Neural cell (in vitro differentiated cells): ENCODE measurements around the gene EHMT1. TPM values are rescaled to one million over a fixed set of nuclear protein-coding genes. Genes with fewer than 3 reads are reported as not detected.

Source experiments
- H2AFZ ChIP-seq: fragments of 200-600, 300-800 bp; sonication (generic), shearing (Covaris generic); 2 replicates; pipeline ENCODE4 v1.6.0; 2014; ENCODE audit warnings: low read depth, mild to moderate bottlenecking, antibody characterized with exemption, low read length, moderate library complexity
- H3F3A ChIP-seq: fragments of 200-600 bp; shearing (Covaris generic); 2 replicates; pipeline ENCODE4 v1.6.1; 2016; ENCODE audit warnings: mild to moderate bottlenecking, moderate library complexity, mixed read lengths, antibody characterized with exemption, low read length; ENCODE audit not compliant: insufficient read depth, poor library complexity, severe bottlenecking
- H3K27ac ChIP-seq: fragments of 200-600, 300-800 bp; sonication (generic), shearing (Covaris generic); 2 replicates; pipeline ENCODE4 v1.5.1; 2014; ENCODE audit warnings: mild to moderate bottlenecking, low read length, moderate library complexity
- H3K27me3 ChIP-seq: fragments of 300-800, 200-600 bp; sonication (generic), shearing (Covaris generic); 2 replicates; pipeline ENCODE4 v1.6.0; 2014; ENCODE audit warnings: mild to moderate bottlenecking, low read depth, low read length, moderate library complexity; ENCODE audit not compliant: insufficient read depth
- H3K36me3 ChIP-seq: fragments of 300-800, 200-600 bp; sonication (generic), shearing (Covaris generic); 2 replicates; pipeline ENCODE4 v1.5.1; 2014; ENCODE audit warnings: mild to moderate bottlenecking, antibody characterized with exemption, low read length, moderate library complexity; ENCODE audit not compliant: insufficient read depth
- H3K4me2 ChIP-seq: fragments of 300-800, 200-600 bp; sonication (generic), shearing (Covaris generic); 2 replicates; pipeline ENCODE4 v1.6.0; 2014; ENCODE audit warnings: mild to moderate bottlenecking, low read length
- H3K4me3 ChIP-seq: fragments of 300-800, 200-600 bp; sonication (generic), shearing (Covaris generic); 2 replicates; pipeline ENCODE4 v1.5.1; 2014; ENCODE audit warnings: mild to moderate bottlenecking, low read length, moderate library complexity
- H3K79me2 ChIP-seq: fragments of 200-600 bp; shearing (Covaris generic); replicated peaks from 2 replicates; pipeline ENCODE4 v1.6.0; 2014; ENCODE audit warnings: mild to moderate bottlenecking, low read length, moderate library complexity; ENCODE audit not compliant: insufficient read depth
- H3K9ac ChIP-seq: fragments of 300-800, 200-600 bp; sonication (generic), shearing (Covaris generic); 2 replicates; pipeline ENCODE4 v1.6.1; 2016; ENCODE audit warnings: mild to moderate bottlenecking, low read length, mixed read lengths
- H3K9me2 ChIP-seq: fragments of 200-600 bp; shearing (Covaris generic); 2 replicates; pipeline ENCODE4 v1.6.1; 2016; ENCODE audit warnings: mild to moderate bottlenecking, low read length, mixed read lengths; ENCODE audit not compliant: insufficient read depth
- H3K9me3 ChIP-seq: fragments of 200-600, 300-800 bp; sonication (generic), shearing (Covaris generic); 2 replicates; pipeline ENCODE4 v1.6.1; 2016; ENCODE audit warnings: mild to moderate bottlenecking, mixed run types, low read length, moderate library complexity, mixed read lengths
- H4K20me1 ChIP-seq: fragments of 200-600 bp; shearing (Covaris generic); 2 replicates; pipeline ENCODE4 v1.6.1; 2016; ENCODE audit warnings: mild to moderate bottlenecking, mixed run types; ENCODE audit not compliant: insufficient read depth
- CTCF ChIP-seq: fragments of 450-650 bp; IDR thresholded peaks from 2 replicates; pipeline ENCODE4 v1.5.1; 2014; ENCODE audit warnings: antibody characterized with exemption, mild to moderate bottlenecking, moderate library complexity; ENCODE audit not compliant: poor library complexity, severe bottlenecking
- EP300 ChIP-seq: fragments of 450-650 bp; conservative IDR thresholded peaks from 2 replicates; pipeline ENCODE4 v1.6.1; 2014; ENCODE audit warnings: antibody characterized with exemption, mild to moderate bottlenecking, moderate library complexity; ENCODE audit not compliant: poor library complexity, severe bottlenecking
- EZH2 ChIP-seq: fragments of 200-600, 300-800 bp; shearing (Covaris generic), sonication (generic); IDR thresholded peaks from 2 replicates; pipeline ENCODE4 v1.6.1; 2014; ENCODE audit warnings: antibody characterized with exemption, low read length, borderline replicate concordance, mild to moderate bottlenecking; ENCODE audit not compliant: insufficient read depth, poor library complexity, severe bottlenecking
- MXI1 ChIP-seq: fragments of 450-650 bp; conservative IDR thresholded peaks from 2 replicates; pipeline ENCODE4 v1.6.1; 2014; ENCODE audit warnings: antibody characterized with exemption, mild to moderate bottlenecking; ENCODE audit not compliant: poor library complexity, severe bottlenecking
- POLR2AphosphoS5 ChIP-seq: IDR thresholded peaks from 2 replicates; pipeline ENCODE4 v1.6.1; 2012
- RAD21 ChIP-seq: fragments of 450-650 bp; conservative IDR thresholded peaks from 2 replicates; pipeline ENCODE4 v1.6.1; 2014; ENCODE audit warnings: antibody characterized with exemption, mild to moderate bottlenecking, moderate library complexity
- REST ChIP-seq: IDR thresholded peaks from 2 replicates; pipeline ENCODE4 v1.6.1; 2012; ENCODE audit warnings: borderline replicate concordance
- SMC3 ChIP-seq: fragments of 450-650 bp; conservative IDR thresholded peaks from 2 replicates; pipeline ENCODE4 v1.6.1; 2014; ENCODE audit warnings: antibody characterized with exemption, mild to moderate bottlenecking, moderate library complexity; ENCODE audit not compliant: poor library complexity
- TAF1 ChIP-seq: IDR thresholded peaks from 2 replicates; pipeline ENCODE4 v1.6.1; 2012; ENCODE audit warnings: low read depth
- polyA plus RNA-seq: library from polyadenylated mRNA; depleted of rRNA; stranded (reverse); fragments of >200 nt; gene quantifications from 2 replicates; pipeline ENCODE4 v1.2.3, GENCODE V29; 2014

The EHMT1 gene
- polyA plus RNA-seq, 1 donor from 2014 or later: 53.0 TPM

GRCh38 chr9:137748741-137749140 is 129.9 kb downstream of the EHMT1 start:
- H3K36me3 ChIP-seq: no peaks in the 10 kb centered on the region
- no peak overlapping the region for H3K9ac ChIP-seq
- peaks cover 3% of the 10 kb centered on the region for H3K79me2 ChIP-seq
- H3K9me2 ChIP-seq: no peaks in the 10 kb centered on the region
- H3K9me3 ChIP-seq: no peaks in the 10 kb centered on the region
- no peak overlapping the region for H3K4me3 ChIP-seq
- H3K27me3 ChIP-seq: no peaks in the 10 kb centered on the region
- no peaks in the 10 kb centered on the region for H3F3A ChIP-seq
- TF ChIP-seq CTCF (no peak), TAF1 (no peak), EZH2 (no peak), EP300 (no peak), RAD21 (no peak), REST (no peak), MXI1 (no peak), SMC3 (no peak), POLR2AphosphoS5 (no peak)
- no peak overlapping the region for H2AFZ ChIP-seq
- H3K27ac ChIP-seq: no peak overlapping the region
- H3K4me2 ChIP-seq: no peak overlapping the region
- no peaks in the 10 kb centered on the region for H4K20me1 ChIP-seq

GRCh38 chr9:137749511-137749910 is 130.7 kb downstream of the EHMT1 start:
- peaks cover 3% of the 10 kb centered on the region for H3K79me2 ChIP-seq
- no peak overlapping the region for H3K4me3 ChIP-seq
- TF ChIP-seq SMC3 (no peak), POLR2AphosphoS5 (no peak), EP300 (no peak), TAF1 (no peak), RAD21 (no peak)
- no peak overlapping the region for H3K9ac ChIP-seq
- H3K27ac ChIP-seq: no peak overlapping the region
- no peak overlapping the region for H3K4me2 ChIP-seq
- H3F3A ChIP-seq: no peaks in the 10 kb centered on the region
- H4K20me1 ChIP-seq: no peaks in the 10 kb centered on the region
- peaks cover 4% of the 10 kb centered on the region for H3K36me3 ChIP-seq
- H3K27me3 ChIP-seq: no peaks in the 10 kb centered on the region
- H3K9me2 ChIP-seq: no peaks in the 10 kb centered on the region
- H2AFZ ChIP-seq: no peak overlapping the region
- H3K9me3 ChIP-seq: no peaks in the 10 kb centered on the region
